Measurements from ENCODE around the gene RNH1. TPM values are rescaled to one million over a fixed set of nuclear protein-coding genes. Genes with fewer than 3 reads are reported as not detected.
"Not testable (repeated sequence)": the region's sequence is repeated elsewhere in the genome, so short reads cannot be mapped to it uniquely, and the experiment has no call there.

RNH1 gene
- total RNA-seq, 1 donor from 2014 or later = 126 TPM

GRCh38 chr11:469684-470560, 37.1 kb downstream of the RNH1 start:
- no peaks in the 10 kb centered on the region for H3K27me3 Mint-ChIP-seq (ENCODE audit: insufficient read depth)
- H3K4me3 Mint-ChIP-seq = no peak overlapping the region
- no peaks in the 10 kb centered on the region for H3K9me3 Mint-ChIP-seq
- peaks cover 6% of the 10 kb centered on the region for H3K36me3 Mint-ChIP-seq (ENCODE audit: low read depth)
- H3K27ac Mint-ChIP-seq = no peak overlapping the region
- no peak for DNase-seq (ENCODE audit: low spot score)
- H3K4me1 Mint-ChIP-seq (ENCODE audit: low read depth) = no peaks in the 10 kb centered on the region
- intact Hi-C loops (cut with micrococcal nuclease) = no loop called here

DNA sequence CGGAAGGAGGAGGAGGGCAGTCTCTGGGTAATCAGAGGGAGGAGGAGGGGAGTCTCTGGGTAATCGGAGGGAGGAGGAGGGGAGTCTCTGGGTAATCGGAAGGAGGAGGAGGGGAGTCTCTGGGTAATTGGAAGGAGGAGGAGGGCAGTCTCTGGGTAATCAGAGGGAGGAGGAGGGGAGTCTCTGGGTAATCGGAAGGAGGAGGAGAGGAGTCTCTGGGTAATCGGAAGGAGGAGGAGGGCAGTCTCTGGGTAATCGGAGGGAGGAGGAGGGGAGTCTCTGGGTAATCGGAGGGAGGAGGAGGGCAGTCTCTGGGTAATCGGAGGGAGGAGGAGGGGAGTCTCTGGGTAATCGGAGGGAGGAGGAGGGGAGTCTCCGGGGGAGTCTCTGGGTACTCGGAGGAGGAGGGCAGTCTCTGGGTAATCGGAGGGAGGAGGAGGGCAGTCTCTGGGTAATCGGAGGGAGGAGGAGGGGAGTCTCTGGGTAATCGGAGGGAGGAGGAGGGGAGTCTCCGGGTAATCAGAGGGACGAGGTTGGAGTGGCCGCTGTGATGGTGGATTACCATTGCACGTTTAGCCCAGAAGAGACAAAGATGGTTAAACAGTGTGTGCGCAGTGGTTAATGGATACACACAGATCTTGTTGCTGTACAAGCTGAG, 37.9 kb downstream of the RNH1 start:
- DNase-seq (ENCODE audit: low spot score); H3K9me3 Mint-ChIP-seq; H3K4me3 Mint-ChIP-seq; H3K27me3 Mint-ChIP-seq (ENCODE audit: insufficient read depth); intact Hi-C loops (cut with micrococcal nuclease); H3K4me1 Mint-ChIP-seq (ENCODE audit: low read depth); H3K36me3 Mint-ChIP-seq (ENCODE audit: low read depth); H3K27ac Mint-ChIP-seq: not testable (repeated sequence)

GRCh38 chr11:468493-468892, 38.5 kb downstream of the RNH1 start:
- no peak for DNase-seq (ENCODE audit: low spot score)
- no peak overlapping the region for H3K27ac Mint-ChIP-seq
- H3K27me3 Mint-ChIP-seq (ENCODE audit: insufficient read depth) = no peaks in the 10 kb centered on the region
- H3K36me3 Mint-ChIP-seq (ENCODE audit: low read depth) = peaks cover 6% of the 10 kb centered on the region
- no peaks in the 10 kb centered on the region for H3K9me3 Mint-ChIP-seq
- no peaks in the 10 kb centered on the region for H3K4me1 Mint-ChIP-seq (ENCODE audit: low read depth)
- no peak overlapping the region for H3K4me3 Mint-ChIP-seq
- intact Hi-C loops (cut with micrococcal nuclease) = no loop called here

- Mint-ChIP-seq H3K27me3 (ENCODE audit: insufficient read depth) (no peaks in the 10 kb centered on the region), H3K4me3 (no peak overlapping the region), H3K9me3 (no peaks in the 10 kb centered on the region), H3K4me1 (ENCODE audit: low read depth) (no peaks in the 10 kb centered on the region), H3K36me3 (ENCODE audit: low read depth) (peaks cover 6% of the 10 kb centered on the region), H3K27ac (no peak overlapping the region)
- intact Hi-C loops (cut with micrococcal nuclease) = no loop called here
- no peak for DNase-seq (ENCODE audit: low spot score)
Observed at GRCh38 chr11:468036-468435, 39.0 kb downstream of the RNH1 start.

- Mint-ChIP-seq H3K9me3 (no peaks in the 10 kb centered on the region), H3K4me1 (ENCODE audit: low read depth) (no peaks in the 10 kb centered on the region), H3K27me3 (ENCODE audit: insufficient read depth) (no peaks in the 10 kb centered on the region), H3K36me3 (ENCODE audit: low read depth) (peaks cover 6% of the 10 kb centered on the region), H3K4me3 (no peak overlapping the region), H3K27ac (no peak overlapping the region)
- intact Hi-C loops (cut with micrococcal nuclease) = no loop called here
- no peak for DNase-seq (ENCODE audit: low spot score)
Observed at GRCh38 chr11:465896-466530, 41.0 kb downstream of the RNH1 start.

GRCh38 chr11:464316-464715, 42.7 kb downstream of the RNH1 start:
- no peak for DNase-seq (ENCODE audit: low spot score)
- peaks cover 9% of the 10 kb centered on the region for H3K36me3 Mint-ChIP-seq (ENCODE audit: low read depth)
- H3K4me3 Mint-ChIP-seq = no peak overlapping the region
- intact Hi-C loops (cut with micrococcal nuclease) = no loop called here
- no peaks in the 10 kb centered on the region for H3K4me1 Mint-ChIP-seq (ENCODE audit: low read depth)
- no peaks in the 10 kb centered on the region for H3K27me3 Mint-ChIP-seq (ENCODE audit: insufficient read depth)
- no peak overlapping the region for H3K27ac Mint-ChIP-seq
- H3K9me3 Mint-ChIP-seq = no peaks in the 10 kb centered on the region

- no peak for DNase-seq (ENCODE audit: low spot score)
- Mint-ChIP-seq H3K36me3 (ENCODE audit: low read depth) (peaks cover 9% of the 10 kb centered on the region), H3K27me3 (ENCODE audit: insufficient read depth) (no peaks in the 10 kb centered on the region), H3K27ac (no peak overlapping the region), H3K4me3 (no peak overlapping the region), H3K9me3 (no peaks in the 10 kb centered on the region), H3K4me1 (ENCODE audit: low read depth) (peaks cover 5% of the 10 kb centered on the region)
- intact Hi-C loops (cut with micrococcal nuclease) = no loop called here
Observed at GRCh38 chr11:462107-462890, 44.7 kb downstream of the RNH1 start.

DNA sequence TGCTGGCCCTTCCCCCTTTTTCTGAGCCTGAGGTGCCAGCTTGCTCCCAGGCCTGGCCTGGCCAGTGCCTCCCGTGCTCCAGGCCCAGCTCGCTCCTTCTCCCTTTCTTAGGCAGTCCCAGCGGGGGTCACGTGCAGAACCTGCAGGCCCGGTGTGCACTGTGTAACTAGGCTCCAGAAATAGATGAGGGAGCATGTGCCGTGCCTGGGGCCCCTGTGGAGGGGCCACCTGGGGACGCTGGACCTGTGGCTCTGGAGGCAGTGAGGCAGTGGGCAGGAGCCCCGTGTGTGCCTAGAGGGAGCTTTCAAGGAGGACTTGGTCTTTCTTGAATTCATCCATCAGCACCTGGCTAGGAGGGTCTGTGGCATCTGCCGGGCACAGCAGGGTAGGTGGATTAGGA, 45.4 kb downstream of the RNH1 start:
- H3K9me3 Mint-ChIP-seq = no peaks in the 10 kb centered on the region
- no peak for DNase-seq (ENCODE audit: low spot score)
- peaks cover 11% of the 10 kb centered on the region for H3K4me1 Mint-ChIP-seq (ENCODE audit: low read depth)
- H3K36me3 Mint-ChIP-seq (ENCODE audit: low read depth) = peaks cover 14% of the 10 kb centered on the region
- no peak overlapping the region for H3K4me3 Mint-ChIP-seq
- intact Hi-C loops (cut with micrococcal nuclease) = no loop called here
- H3K27ac Mint-ChIP-seq = no peak overlapping the region
- no peaks in the 10 kb centered on the region for H3K27me3 Mint-ChIP-seq (ENCODE audit: insufficient read depth)

GRCh38 chr11:460331-461199, 46.5 kb downstream of the RNH1 start:
- H3K9me3 Mint-ChIP-seq = no peaks in the 10 kb centered on the region
- H3K4me3 Mint-ChIP-seq = no peak overlapping the region
- H3K27me3 Mint-ChIP-seq (ENCODE audit: insufficient read depth) = no peaks in the 10 kb centered on the region
- no peak for DNase-seq (ENCODE audit: low spot score)
- peaks cover 22% of the 10 kb centered on the region for H3K4me1 Mint-ChIP-seq (ENCODE audit: low read depth)
- peaks cover 14% of the 10 kb centered on the region for H3K36me3 Mint-ChIP-seq (ENCODE audit: low read depth)
- no peak overlapping the region for H3K27ac Mint-ChIP-seq
- intact Hi-C loops (cut with micrococcal nuclease) = no loop called here

GRCh38 chr11:459511-460220, 47.4 kb downstream of the RNH1 start:
- Mint-ChIP-seq H3K4me3 (no peak overlapping the region), H3K36me3 (ENCODE audit: low read depth) (peaks cover 19% of the 10 kb centered on the region), H3K27me3 (ENCODE audit: insufficient read depth) (no peaks in the 10 kb centered on the region), H3K9me3 (no peaks in the 10 kb centered on the region), H3K27ac (no peak overlapping the region), H3K4me1 (ENCODE audit: low read depth) (peaks cover 23% of the 10 kb centered on the region)
- no peak for DNase-seq (ENCODE audit: low spot score)
- intact Hi-C loops (cut with micrococcal nuclease) = no loop called here

- DNase-seq (ENCODE audit: low spot score) = no peak
- intact Hi-C loops (cut with micrococcal nuclease) = no loop called here
- H3K27ac Mint-ChIP-seq = peak overlapping the region; percentile 66
- H3K27me3 Mint-ChIP-seq (ENCODE audit: insufficient read depth) = no peaks in the 10 kb centered on the region
- no peaks in the 10 kb centered on the region for H3K9me3 Mint-ChIP-seq
- peaks cover 31% of the 10 kb centered on the region for H3K36me3 Mint-ChIP-seq (ENCODE audit: low read depth)
- H3K4me1 Mint-ChIP-seq (ENCODE audit: low read depth) = peaks cover 23% of the 10 kb centered on the region
- peak overlapping the region; percentile 34 for H3K4me3 Mint-ChIP-seq
Observed at GRCh38 chr11:457111-457760, 49.8 kb downstream of the RNH1 start.

All from activated T-helper 1 cell treated with anti-CD3 and anti-CD28 coated beads, Interleukin-12 subunit alpha, Interleukin-12 subunit beta, Interleukin-2, Interleukin-4 antibody, amounts not matched to agents 30 ng/mL and 10 ng/mL and 1 ng/mL, durations not matched to agents 14 hours and 24 hours and 36 hours (primary cell).